ENCODE data around the gene CALML3. TPM values are rescaled to one million over a fixed set of nuclear protein-coding genes. Genes with fewer than 3 reads are reported as not detected.

CALML3 gene
- total and polyA plus RNA-seq, 2 of the 13 experiments (the other 11 are each of a cell fraction or from before 2014, with no cell fraction given) = not detected

GRCh38 chr10:5534051-5534821 is 9.5 kb downstream of the CALML3 start (continued):
- TF ChIP-seq ZNF280B (CRISPR knock-in tag; IDR thresholded peaks at IDR 0.05; ENCODE audit: borderline replicate concordance) (no peak), PHB2 (IDR thresholded peaks at IDR 0.05; ENCODE audit: partially characterized antibody) (no peak), CEBPG (CRISPR knock-in tag; IDR thresholded peaks at IDR 0.05) (peak; percentile 62; the same call in 1 of the 2 replicates), SNAPC2 (CRISPR knock-in tag; IDR thresholded peaks at IDR 0.05) (no peak), EP300 (IDR thresholded peaks at IDR 0.05; ENCODE audit: low read depth in 2 of 2, low read length in 2 of 2) (0 out of 4 replicates have a peak, but pooled peaks of 1 of the 2 experiments have one; percentile 28), EP300 (CRISPR knock-in tag; IDR thresholded peaks at IDR 0.05; ENCODE audit: borderline replicate concordance) (0 out of 2 replicates have a peak, but pooled peaks have one; percentile 12), CTCF (CRISPR knock-in tag; IDR thresholded peaks at IDR 0.05) (0 out of 2 replicates have a peak, but pooled peaks have one; percentile 9), SP5 (CRISPR knock-in tag; IDR thresholded peaks at IDR 0.05; ENCODE audit: borderline replicate concordance, low read depth) (peak; percentile 51; the same call in 1 of the 2 replicates), ZNF639 (CRISPR knock-in tag; conservative IDR thresholded peaks at IDR 0.05) (no peak), SOX13 (IDR thresholded peaks at IDR 0.05) (no peak), SOX13 (CRISPR knock-in tag; conservative IDR thresholded peaks at IDR 0.05 in 1 of 2, IDR thresholded peaks at IDR 0.05 in 1 of 2) (peak in 1 of 2 experiments; percentile 66; a peak in 2 of 4 replicates), KAT8 (CRISPR knock-in tag; IDR thresholded peaks at IDR 0.05) (0 out of 2 replicates have a peak, but pooled peaks have one; percentile 18), HDAC2 (CRISPR knock-in tag; IDR thresholded peaks at IDR 0.05) (peak; percentile 39; the same call in 1 of the 2 replicates), THAP11 (CRISPR knock-in tag; IDR thresholded peaks at IDR 0.05) (no peak)

All from HepG2 (cell line).